GM21825 (cell line): Measurements from ENCODE around the gene MUC16.

ENCODE experiments used
- ATAC-seq: cut with Tn5 transposase; IDR thresholded peaks from one replicate; pipeline ENCODE4 v1.9.1; 2021; ENCODE audit warnings: mild to moderate bottlenecking, moderate library complexity; ENCODE audit not compliant: unreplicated experiment

The MUC16 gene

DNA sequence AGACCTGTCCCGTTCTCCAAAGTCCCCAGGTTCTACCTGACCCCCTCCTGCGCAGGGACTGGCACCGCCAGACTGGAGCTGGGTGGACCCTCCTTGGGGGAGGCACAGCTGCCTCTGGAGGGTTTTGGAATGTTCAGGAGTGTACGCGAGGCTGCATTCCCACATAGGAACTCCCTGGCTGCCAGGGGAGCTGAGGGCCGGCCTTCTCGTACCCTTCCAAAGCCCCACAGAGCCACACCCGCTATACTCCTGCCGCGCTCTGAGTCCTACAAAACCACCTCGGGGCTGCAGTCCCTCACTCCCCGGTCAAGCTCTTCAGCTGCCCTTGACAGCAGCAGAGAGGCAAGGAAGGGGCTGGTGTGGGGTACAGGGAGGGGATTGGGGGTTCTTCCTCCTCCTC, 484 bp upstream of the MUC16 start:
- no peak for ATAC-seq

DNA sequence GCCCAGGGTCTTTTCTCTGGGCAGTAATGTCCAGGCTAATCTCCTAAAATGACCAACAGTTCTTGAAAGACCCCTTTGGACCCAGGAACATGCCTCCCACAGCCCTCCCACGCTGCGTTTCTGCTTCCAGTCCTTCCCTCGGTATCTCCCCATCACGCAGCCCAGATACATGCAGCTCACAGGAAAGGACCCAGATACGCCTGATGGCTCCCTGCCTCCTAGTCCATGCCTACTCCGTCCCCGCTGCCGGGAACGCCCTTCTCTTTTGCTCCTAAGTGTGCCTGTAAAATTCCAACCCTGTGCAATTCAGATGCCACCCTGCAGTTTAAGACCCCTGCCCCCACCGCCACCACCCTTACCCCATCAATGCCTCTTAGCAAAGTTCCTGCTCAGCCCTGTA, 778 bp downstream of the MUC16 start:
- ATAC-seq: no peak

GRCh38 chr19:9008667-9009066, 1.5 kb downstream of the MUC16 start:
- ATAC-seq: no peak

- no peak for ATAC-seq
These were observed 9.3 kb downstream of the MUC16 start for GRCh38 chr19:9000933-9001332.

DNA sequence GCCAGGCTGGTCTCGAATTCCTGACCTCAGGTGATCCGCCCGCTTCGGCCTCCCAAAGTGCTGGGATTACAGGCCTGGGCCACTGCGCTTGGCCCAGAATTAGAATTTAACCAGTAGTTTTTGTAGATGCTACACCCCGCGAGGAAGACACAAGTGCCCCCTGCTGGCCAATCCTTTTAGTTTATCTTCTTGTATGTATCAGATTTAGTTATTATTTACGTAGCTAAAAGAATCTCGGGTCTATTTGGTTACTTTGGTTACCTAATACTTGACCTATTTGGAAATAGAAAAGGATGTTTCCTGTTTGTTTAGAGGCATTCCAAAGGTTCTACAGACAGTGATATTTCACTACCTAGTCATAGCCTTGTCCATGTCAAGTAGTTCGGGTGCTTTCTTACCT, 22.0 kb downstream of the MUC16 start:
- no peak for ATAC-seq

GRCh38 chr19:8986296-8986695, 23.9 kb downstream of the MUC16 start:
- ATAC-seq: no peak

- ATAC-seq: no peak
These were observed 36.6 kb downstream of the MUC16 start for GRCh38 chr19:8973501-8974091.

DNA sequence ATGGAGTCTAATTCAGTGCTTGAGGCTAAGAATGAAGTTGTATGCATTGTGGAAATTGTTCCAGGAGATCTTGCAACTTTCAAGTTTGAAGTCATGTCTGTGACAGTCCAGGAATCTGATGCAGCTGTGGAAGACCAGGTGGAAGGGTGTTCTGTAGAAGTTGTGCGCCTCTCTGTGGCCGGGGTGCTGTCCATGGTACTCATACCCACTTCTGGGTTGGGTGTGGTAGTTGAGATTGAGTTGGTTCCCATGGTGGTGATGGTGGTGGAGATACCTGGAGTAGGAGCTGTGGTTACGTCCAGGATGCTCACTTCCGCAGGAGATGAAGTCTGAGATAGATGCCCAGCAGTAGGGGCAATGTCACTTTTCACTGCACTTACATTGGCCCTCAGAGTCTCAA, 44.3 kb downstream of the MUC16 start:
- no peak for ATAC-seq
